Neural progenitor cell (in vitro differentiated cells): ENCODE results near the gene ZNF516. TPM values are rescaled to one million over a fixed set of nuclear protein-coding genes. Genes with fewer than 3 reads are reported as not detected.

Source experiments
- DNase-seq: peaks from one replicate; pipeline ENCODE4 v3.0.0-alpha.2; 2016; ENCODE audit warnings: low spot score
- H2AFZ ChIP-seq: fragments of 200-600 bp; sonication (generic); replicated peaks from 2 replicates; pipeline ENCODE4 v1.6.1; 2016; ENCODE audit warnings: antibody characterized with exemption
- H3F3A ChIP-seq: fragments of 200-600 bp; sonication (generic); 2 replicates; pipeline ENCODE4 v1.6.1; 2016; ENCODE audit warnings: antibody characterized with exemption, low read depth
- H3K27ac ChIP-seq: fragments of 200-600 bp; sonication (generic); 2 replicates; pipeline ENCODE4 v1.5.1; 2016; ENCODE audit warnings: mild to moderate bottlenecking
- H3K27me3 ChIP-seq: fragments of 200-600 bp; sonication (generic); 2 replicates; pipeline ENCODE4 v1.6.1; 2016; ENCODE audit warnings: mild to moderate bottlenecking, moderate library complexity
- H3K36me3 ChIP-seq: fragments of 200-600 bp; sonication (generic); 2 replicates; pipeline ENCODE4 v1.5.1; 2016
- H3K4me1 ChIP-seq: fragments of 200-600 bp; sonication (generic); 2 replicates; pipeline ENCODE4 v1.6.1; 2016; ENCODE audit warnings: mixed run types
- H3K4me2 ChIP-seq: fragments of 200-600 bp; sonication (generic); 2 replicates; pipeline ENCODE4 v1.6.1; 2016
- H3K4me3 ChIP-seq: fragments of 200-600 bp; sonication (generic); 2 replicates; pipeline ENCODE4 v1.5.1; 2016
- H3K79me2 ChIP-seq: fragments of 200-600 bp; sonication (generic); 2 replicates; pipeline ENCODE4 v1.6.1; 2016; ENCODE audit warnings: low read depth
- H3K9ac ChIP-seq: fragments of 200-600 bp; sonication (generic); 2 replicates; pipeline ENCODE4 v1.6.1; 2016
- H3K9me3 ChIP-seq: fragments of 200-600 bp; sonication (generic); 2 replicates; pipeline ENCODE4 v1.5.1; 2016; ENCODE audit warnings: low read depth
- H4K20me1 ChIP-seq: fragments of 200-600 bp; sonication (generic); 2 replicates; pipeline ENCODE4 v1.6.1; 2016; ENCODE audit warnings: low read depth
- H3K27ac Mint-ChIP-seq: 3 replicates; pipeline ENCODE4 v1.8.0; 2021; ENCODE audit warnings: mixed read lengths
- H3K27me3 Mint-ChIP-seq: 2 replicates; pipeline ENCODE4 v1.8.0; 2022; ENCODE audit warnings: low read depth, mild to moderate bottlenecking, inconsistent platforms, moderate library complexity, mixed read lengths; ENCODE audit not compliant: insufficient read depth
- H3K36me3 Mint-ChIP-seq: 3 replicates; pipeline ENCODE4 v1.8.0; 2021; ENCODE audit warnings: mixed read lengths
- H3K4me1 Mint-ChIP-seq: 3 replicates; pipeline ENCODE4 v1.8.0; 2021; ENCODE audit warnings: mixed read lengths
- H3K4me3 Mint-ChIP-seq: 3 replicates; pipeline ENCODE4 v1.8.0; 2021; ENCODE audit warnings: mild to moderate bottlenecking, moderate library complexity, mixed read lengths
- H3K9me3 Mint-ChIP-seq: 3 replicates; pipeline ENCODE4 v1.8.0; 2020; ENCODE audit warnings: mixed read lengths
- CTCF ChIP-seq: fragments of 200-600 bp; sonication (generic); IDR thresholded peaks from 2 replicates; pipeline ENCODE4 v1.5.1; 2017; ENCODE audit warnings: antibody characterized with exemption, mild to moderate bottlenecking
- EZH2 ChIP-seq: fragments of 200-600 bp; sonication (generic); IDR thresholded peaks from 2 replicates; pipeline ENCODE4 v1.6.1; 2017; ENCODE audit warnings: antibody characterized with exemption, mild to moderate bottlenecking, moderate library complexity
- EZH2phosphoT487 ChIP-seq: fragments of 200-600 bp; sonication (generic); IDR thresholded peaks from 2 replicates; pipeline ENCODE4 v1.6.1; 2017; ENCODE audit warnings: antibody characterized with exemption
- total RNA-seq: library from RNA; depleted of rRNA; stranded (reverse); fragments of >200 nt; gene quantifications from 2 replicates; pipeline ENCODE4 v1.2.3, GENCODE V29; 2015; ENCODE audit warnings: low replicate concordance

ZNF516 gene
- total RNA-seq, 1 donor from 2014 or later = 45.5 TPM

- Histone ChIP-seq H3K27ac (no peak overlapping the region), H3K4me1 (peaks cover 47% of the 10 kb centered on the region), H3K36me3 (no peaks in the 10 kb centered on the region), H3K9ac (peak overlapping the region; percentile 35), H3K79me2 (peaks cover 89% of the 10 kb centered on the region), H3K9me3 (no peaks in the 10 kb centered on the region), H3K27me3 (no peaks in the 10 kb centered on the region), H2AFZ (no peak overlapping the region), H3K4me3 (peak overlapping the region; percentile 67), H3F3A (peaks cover 40% of the 10 kb centered on the region), H4K20me1 (peaks cover 74% of the 10 kb centered on the region), H3K4me2 (peak overlapping the region; percentile 96)
- Mint-ChIP-seq H3K4me1 (peaks cover 49% of the 10 kb centered on the region), H3K27me3 (peaks cover 9% of the 10 kb centered on the region), H3K4me3 (peak overlapping the region; percentile 97), H3K36me3 (peaks cover 7% of the 10 kb centered on the region), H3K9me3 (no peaks in the 10 kb centered on the region), H3K27ac (peak overlapping the region; percentile 96)
- TF ChIP-seq EZH2 (no peak), CTCF (no peak), EZH2phosphoT487 (no peak)
- DNase-seq = no peak
Observed at GRCh38 chr18:76490033-76490432, 5.0 kb downstream of the ZNF516 start.

- Mint-ChIP-seq H3K36me3 (peaks cover 9% of the 10 kb centered on the region), H3K27me3 (peaks cover 9% of the 10 kb centered on the region), H3K4me1 (peaks cover 58% of the 10 kb centered on the region), H3K4me3 (peak overlapping the region; percentile 97), H3K9me3 (no peaks in the 10 kb centered on the region), H3K27ac (no peak overlapping the region)
- H3F3A ChIP-seq = peaks cover 32% of the 10 kb centered on the region
- H4K20me1 ChIP-seq = peaks cover 84% of the 10 kb centered on the region
- peaks cover 56% of the 10 kb centered on the region for H3K4me1 ChIP-seq
- DNase-seq = no peak
- TF ChIP-seq EZH2 (no peak), CTCF (no peak), EZH2phosphoT487 (no peak)
- H2AFZ ChIP-seq = no peak overlapping the region
- no peaks in the 10 kb centered on the region for H3K9me3 ChIP-seq
- H3K9ac ChIP-seq = no peak overlapping the region
- peaks cover 93% of the 10 kb centered on the region for H3K79me2 ChIP-seq
- peak overlapping the region; percentile 67 for H3K4me3 ChIP-seq
- H3K4me2 ChIP-seq = peak overlapping the region; percentile 96
- no peaks in the 10 kb centered on the region for H3K36me3 ChIP-seq
- no peaks in the 10 kb centered on the region for H3K27me3 ChIP-seq
- H3K27ac ChIP-seq = no peak overlapping the region
Observed at GRCh38 chr18:76489081-76489480, 6.0 kb downstream of the ZNF516 start.

- Histone ChIP-seq H3F3A (peaks cover 23% of the 10 kb centered on the region), H4K20me1 (peaks cover 90% of the 10 kb centered on the region), H3K4me3 (peak overlapping the region; percentile 67), H3K36me3 (no peaks in the 10 kb centered on the region), H3K4me1 (peaks cover 58% of the 10 kb centered on the region), H3K4me2 (peak overlapping the region; percentile 96), H3K9me3 (no peaks in the 10 kb centered on the region), H3K27me3 (no peaks in the 10 kb centered on the region), H3K27ac (no peak overlapping the region), H2AFZ (no peak overlapping the region), H3K9ac (no peak overlapping the region), H3K79me2 (peaks cover 93% of the 10 kb centered on the region)
- Mint-ChIP-seq H3K27me3 (peaks cover 7% of the 10 kb centered on the region), H3K27ac (peak overlapping the region; percentile 65), H3K36me3 (peaks cover 17% of the 10 kb centered on the region), H3K9me3 (no peaks in the 10 kb centered on the region), H3K4me1 (peaks cover 67% of the 10 kb centered on the region), H3K4me3 (peak overlapping the region; percentile 78)
- no peak for DNase-seq
- TF ChIP-seq EZH2 = no peak
- no peak for TF ChIP-seq CTCF
- TF ChIP-seq EZH2phosphoT487 = no peak
Observed at GRCh38 chr18:76488190-76488589, 6.9 kb downstream of the ZNF516 start.
